HG02970 (cell line): ENCODE measurements around the gene CNIH3.

Source experiments
- ATAC-seq: cut with Tn5 transposase; IDR thresholded peaks from one replicate; pipeline ENCODE4 v1.9.1; 2021; ENCODE audit warnings: mild to moderate bottlenecking, moderate library complexity, moderate number of reproducible peaks; ENCODE audit not compliant: unreplicated experiment, low FRiP score

Gene CNIH3

GRCh38 chr1:224739303-224739996 lies 123.3 kb downstream of the CNIH3 start:
- ATAC-seq, result no peak

GRCh38 chr1:224739997-224740684 lies 124.0 kb downstream of the CNIH3 start:
- ATAC-seq, result peak; percentile 68

- ATAC-seq, result no peak
Measured at GRCh38 chr1:224740685-224741052, 124.6 kb downstream of the CNIH3 start.

- no peak for ATAC-seq
Measured at GRCh38 chr1:224742349-224742748, 126.2 kb downstream of the CNIH3 start.

GRCh38 chr1:224743608-224744164 lies 127.6 kb downstream of the CNIH3 start:
- no peak for ATAC-seq

GRCh38 chr1:224744521-224744920 lies 128.4 kb downstream of the CNIH3 start:
- ATAC-seq, result no peak

- ATAC-seq, result no peak
Measured at GRCh38 chr1:224745394-224745793, 129.3 kb downstream of the CNIH3 start.

GRCh38 chr1:224745924-224746323 lies 129.8 kb downstream of the CNIH3 start:
- ATAC-seq, result no peak

- ATAC-seq, result no peak
Measured at GRCh38 chr1:224747578-224747977, 131.5 kb downstream of the CNIH3 start.

- no peak for ATAC-seq
Measured at GRCh38 chr1:224749916-224750315, 133.8 kb downstream of the CNIH3 start.

- ATAC-seq, result no peak
Measured at GRCh38 chr1:224751624-224752311, 135.7 kb downstream of the CNIH3 start.

- no peak for ATAC-seq
Measured at GRCh38 chr1:224753491-224753890, 137.4 kb downstream of the CNIH3 start.

- no peak for ATAC-seq
Measured at GRCh38 chr1:224755586-224755985, 139.5 kb downstream of the CNIH3 start.

- no peak for ATAC-seq
Measured at GRCh38 chr1:224757508-224757907, 141.4 kb downstream of the CNIH3 start.

GRCh38 chr1:224759135-224759534 lies 143.0 kb downstream of the CNIH3 start:
- ATAC-seq, result no peak

GRCh38 chr1:224759681-224760091 lies 143.6 kb downstream of the CNIH3 start:
- ATAC-seq, result no peak

- ATAC-seq, result no peak
Measured at GRCh38 chr1:224760163-224760562, 144.0 kb downstream of the CNIH3 start.

- no peak for ATAC-seq
Measured at GRCh38 chr1:224761245-224761644, 145.1 kb downstream of the CNIH3 start.

- no peak for ATAC-seq
Measured at GRCh38 chr1:224762046-224762445, 145.9 kb downstream of the CNIH3 start.

- ATAC-seq, result no peak
Measured at GRCh38 chr1:224762701-224763100, 146.6 kb downstream of the CNIH3 start.

- ATAC-seq, result no peak
Measured at GRCh38 chr1:224763126-224763775, 147.1 kb downstream of the CNIH3 start.
